NCI-H2227 (cell line): Measurements from ENCODE around the gene LRRC27.
"Not testable (repeated sequence)": the region's sequence is repeated elsewhere in the genome, so short reads cannot be mapped to it uniquely, and the experiment has no call there.

Experiments used
- DNase-seq: peaks from one replicate; lab custom pipeline; 2025; ENCODE audit not compliant: unreplicated experiment; lab: John Stamatoyannopoulos, UW

The LRRC27 gene

GRCh38 chr10:132336064-132336746, 4.2 kb downstream of the LRRC27 start:
- DNase-seq: no peak

GRCh38 chr10:132336919-132337407, 5.0 kb downstream of the LRRC27 start:
- no peak for DNase-seq

GRCh38 chr10:132337854-132338253, 5.9 kb downstream of the LRRC27 start:
- not testable (repeated sequence) for DNase-seq

- no peak for DNase-seq
Observed at GRCh38 chr10:132338876-132339275, 6.9 kb downstream of the LRRC27 start.

- DNase-seq: no peak
Observed at GRCh38 chr10:132339276-132339675, 7.3 kb downstream of the LRRC27 start.

- no peak for DNase-seq
Observed at GRCh38 chr10:132341017-132341416, 9.0 kb downstream of the LRRC27 start.

- DNase-seq: no peak
Observed at GRCh38 chr10:132341781-132342180, 9.8 kb downstream of the LRRC27 start.

GRCh38 chr10:132342553-132342952, 10.6 kb downstream of the LRRC27 start:
- no peak for DNase-seq

GRCh38 chr10:132344386-132344785, 12.4 kb downstream of the LRRC27 start:
- DNase-seq: no peak

- no peak for DNase-seq
Observed at GRCh38 chr10:132345345-132345744, 13.4 kb downstream of the LRRC27 start.

GRCh38 chr10:132346806-132347205, 14.8 kb downstream of the LRRC27 start:
- no peak for DNase-seq

GRCh38 chr10:132347211-132347930, 15.4 kb downstream of the LRRC27 start:
- no peak for DNase-seq

- DNase-seq: no peak
Observed at GRCh38 chr10:132347931-132348267, 15.9 kb downstream of the LRRC27 start.

- no peak for DNase-seq
Observed at GRCh38 chr10:132349766-132350165, 17.8 kb downstream of the LRRC27 start.

- DNase-seq: no peak
Observed at GRCh38 chr10:132350391-132350790, 18.4 kb downstream of the LRRC27 start.

- DNase-seq: no peak
Observed at GRCh38 chr10:132350946-132351345, 19.0 kb downstream of the LRRC27 start.

GRCh38 chr10:132351611-132352010, 19.6 kb downstream of the LRRC27 start:
- no peak for DNase-seq

- not testable (repeated sequence) for DNase-seq
Observed at GRCh38 chr10:132352462-132353308, 20.7 kb downstream of the LRRC27 start.

- no peak for DNase-seq
Observed at GRCh38 chr10:132353456-132354355, 21.7 kb downstream of the LRRC27 start.

- DNase-seq: no peak
Observed at GRCh38 chr10:132354356-132355094, 22.5 kb downstream of the LRRC27 start.
